Panc1 (cell line): ENCODE results near the gene COL6A5. TPM values are rescaled to one million over a fixed set of nuclear protein-coding genes. Genes with fewer than 3 reads are reported as not detected.

ENCODE experiments used
- ATAC-seq: fragments of 200-7000 bp; cut with Tn5 transposase; 2 replicates; pipeline ENCODE4 v1.9.1; 2020; ENCODE audit warnings: mild to moderate bottlenecking, moderate library complexity
- BruUV-seq: library from RNA; stranded (reverse); fragments of 400-500 nt; replicated peaks from 2 replicates; lab custom pipeline; 2021; lab: Mats Ljungman, UMichigan
- CTCF ChIA-PET: fragments of 300-600 bp; sonication (Branson Sonifier 250); formaldehyde crosslinking; loops from one replicate; lab custom pipeline; 2022; ENCODE audit warnings: antibody characterized with exemption; lab: Charles Lee
- POLR2A ChIA-PET: fragments of 300-600 bp; sonication (Branson Sonifier 250); formaldehyde crosslinking; loops from one replicate; lab custom pipeline; 2022; ENCODE audit warnings: antibody characterized with exemption; lab: Charles Lee
- DNase-seq: peaks from one replicate; pipeline ENCODE4 v3.0.0-alpha.2; 2010; ENCODE audit warnings: low read depth, low spot score
- H3K27ac ChIP-seq: 2 replicates; pipeline ENCODE4 v1.5.1; 2011; ENCODE audit warnings: mild to moderate bottlenecking, low read length, inconsistent platforms
- H3K27me3 ChIP-seq: fragments of 200-500 bp; sonication (Bioruptor generic); 2 replicates; pipeline ENCODE4 v1.6.0; 2014; ENCODE audit warnings: low read length, inconsistent platforms; ENCODE audit not compliant: control insufficient read depth, insufficient read depth
- H3K36me3 ChIP-seq: fragments of 200-500 bp; sonication (Bioruptor generic); 2 replicates; pipeline ENCODE4 v1.5.1; 2014; ENCODE audit warnings: inconsistent platforms, mild to moderate bottlenecking, low read length, moderate library complexity; ENCODE audit not compliant: control insufficient read depth, insufficient read depth
- H3K4me1 ChIP-seq: 2 replicates; pipeline ENCODE4 v1.5.1; 2011; ENCODE audit warnings: inconsistent platforms, mild to moderate bottlenecking, low read length, moderate library complexity; ENCODE audit not compliant: control insufficient read depth, insufficient read depth
- H3K4me3 ChIP-seq, 2 experiments: 2 replicates each; pipeline ENCODE4 v1.5.1; 2011 to 2012; ENCODE audit warnings: low read depth in 2 of 2, low read length in 2 of 2, mild to moderate bottlenecking in 2 of 2, inconsistent platforms in 1 of 2, moderate library complexity in 1 of 2
- H3K9me3 ChIP-seq: fragments of 200-500 bp; sonication (Bioruptor generic); 2 replicates; pipeline ENCODE4 v1.5.1; 2014; ENCODE audit warnings: low read depth, mild to moderate bottlenecking, inconsistent platforms, low read length, moderate library complexity; ENCODE audit not compliant: control insufficient read depth, insufficient read depth
- POLR2AphosphoS5 ChIP-seq: IDR thresholded peaks from 2 replicates; pipeline ENCODE4 v1.6.1; 2012; ENCODE audit warnings: mild to moderate bottlenecking, low read depth, low read length, moderate library complexity
- REST ChIP-seq, 2 experiments: IDR thresholded peaks; 2 replicates each; pipeline ENCODE4 v1.6.1; 2011 to 2012; ENCODE audit warnings: low read depth in 2 of 2, control low read depth in 1 of 2, low read length in 1 of 2, mild to moderate bottlenecking in 1 of 2, moderate library complexity in 1 of 2; ENCODE audit not compliant: insufficient read depth in 1 of 2
- SIN3A ChIP-seq: IDR thresholded peaks from 2 replicates; pipeline ENCODE4 v1.6.1; 2012; ENCODE audit warnings: low read depth, mild to moderate bottlenecking, low read length, moderate library complexity, borderline replicate concordance; ENCODE audit not compliant: insufficient read depth
- TCF7L2 ChIP-seq: IDR thresholded peaks from 2 replicates; pipeline ENCODE4 v1.6.1; 2011; ENCODE audit warnings: mild to moderate bottlenecking, low read depth, low read length, inconsistent platforms
- in situ Hi-C: cut with HindIII; loops from 2 replicates; pipeline ENCODE4 v1.10.0; 2016; ENCODE audit warnings: low sequenced_read_pairs, low pct_unique_long_range_greater_than_20kb
- intact Hi-C: fragments of 100-400 bp; cut with micrococcal nuclease; formaldehyde crosslinking; loops from one replicate; pipeline ENCODE4 v1.10.0; 2022; ENCODE audit not compliant: unreplicated experiment
- total RNA-seq: library from RNA; stranded (reverse); gene quantifications from one replicate; pipeline ENCODE4 v1.2.1, GENCODE V29; 2021; ENCODE audit not compliant: unreplicated experiment

The COL6A5 gene
- total RNA-seq, 1 experiment from 2014 or later = not detected

GRCh38 chr3:130341388-130341787 lies 4.1 kb upstream of the COL6A5 start:
- Histone ChIP-seq H3K4me1 (no peaks in the 10 kb centered on the region), H3K27me3 (peaks cover 19% of the 10 kb centered on the region), H3K36me3 (no peaks in the 10 kb centered on the region), H3K9me3 (no peaks in the 10 kb centered on the region), H3K4me3 (no peak overlapping the region), H3K27ac (no peak overlapping the region)
- ChIA-PET CTCF (no interaction called here), POLR2A (no interaction called here)
- no peak for ATAC-seq
- in situ Hi-C loops (no loop called here), intact Hi-C loops (no loop called here)
- DNase-seq = no peak
- BruUV-seq = no TSS peak
- TF ChIP-seq TCF7L2 (no peak), REST (IDR thresholded peaks at IDR 0.05; ENCODE audit: insufficient read depth in 1 of 2, low read depth in 2 of 2, low read length in 1 of 2) (no peak), SIN3A (no peak), POLR2AphosphoS5 (no peak)

- Histone ChIP-seq H3K27ac (no peak overlapping the region), H3K4me1 (no peaks in the 10 kb centered on the region), H3K9me3 (no peaks in the 10 kb centered on the region), H3K4me3 (no peak overlapping the region), H3K36me3 (no peaks in the 10 kb centered on the region), H3K27me3 (peaks cover 24% of the 10 kb centered on the region)
- ChIA-PET POLR2A (no interaction called here), CTCF (no interaction called here)
- in situ Hi-C loops (no loop called here), intact Hi-C loops (no loop called here)
- no TSS peak for BruUV-seq
- DNase-seq = no peak
- TF ChIP-seq TCF7L2 = no peak
- TF ChIP-seq POLR2AphosphoS5 = no peak
- TF ChIP-seq REST (IDR thresholded peaks at IDR 0.05; ENCODE audit: insufficient read depth in 1 of 2, low read depth in 2 of 2, low read length in 1 of 2) = no peak
- ATAC-seq = no peak
Measured at GRCh38 chr3:130341882-130342281, 3.6 kb upstream of the COL6A5 start.
